Spleen (tissue), 7 donors: Measurements from ENCODE around the gene SNAPC2.

ENCODE experiments used
- POLR2A ChIP-seq, 3 donors: fragments of 450-650 bp; IDR thresholded peaks; one replicate each; pipeline ENCODE4 v1.5.1; 2017; ENCODE audit warnings: antibody characterized with exemption in 3 of 3, mild to moderate bottlenecking in 1 of 3
- POLR2AphosphoS5 ChIP-seq, 3 donors: sonication (generic); formaldehyde crosslinking; IDR thresholded peaks; one replicate each; pipeline ENCODE4 v1.5.1; 2017; ENCODE audit warnings: antibody characterized with exemption in 3 of 3
- TF ChIP-seq, protein P1 (sequence below), 11 experiments: fragments of 200-600 bp in 7 of 11; fragments of 450-650 bp in 4 of 11; sonication (generic) in 4 of 11; IDR thresholded peaks in 8 of 11; conservative IDR thresholded peaks in 3 of 11; 1 replicate in 7 of 11; 2 replicates in 4 of 11; pipeline versions ENCODE4 v1.4.0 to v1.8.0; 2016 to 2021; ENCODE audit warnings: antibody characterized with exemption in 11 of 11, inconsistent platforms in 4 of 11, mild to moderate bottlenecking in 1 of 11
- donor health status: DM: no; HTN: no; CAD: no; lungs with moderate emphysema.
- donor health status: DM: no; HTN: no; CAD: no.
- donor health status: DM: no; HTN: no; CAD: no.

- TF ChIP-seq POLR2A (IDR thresholded peaks at IDR 0.05) (no peak), POLR2AphosphoS5 (IDR thresholded peaks at IDR 0.05) (peak in 2 of 3 donors; percentile 58 to 65)
- TF ChIP-seq, protein P1, sequence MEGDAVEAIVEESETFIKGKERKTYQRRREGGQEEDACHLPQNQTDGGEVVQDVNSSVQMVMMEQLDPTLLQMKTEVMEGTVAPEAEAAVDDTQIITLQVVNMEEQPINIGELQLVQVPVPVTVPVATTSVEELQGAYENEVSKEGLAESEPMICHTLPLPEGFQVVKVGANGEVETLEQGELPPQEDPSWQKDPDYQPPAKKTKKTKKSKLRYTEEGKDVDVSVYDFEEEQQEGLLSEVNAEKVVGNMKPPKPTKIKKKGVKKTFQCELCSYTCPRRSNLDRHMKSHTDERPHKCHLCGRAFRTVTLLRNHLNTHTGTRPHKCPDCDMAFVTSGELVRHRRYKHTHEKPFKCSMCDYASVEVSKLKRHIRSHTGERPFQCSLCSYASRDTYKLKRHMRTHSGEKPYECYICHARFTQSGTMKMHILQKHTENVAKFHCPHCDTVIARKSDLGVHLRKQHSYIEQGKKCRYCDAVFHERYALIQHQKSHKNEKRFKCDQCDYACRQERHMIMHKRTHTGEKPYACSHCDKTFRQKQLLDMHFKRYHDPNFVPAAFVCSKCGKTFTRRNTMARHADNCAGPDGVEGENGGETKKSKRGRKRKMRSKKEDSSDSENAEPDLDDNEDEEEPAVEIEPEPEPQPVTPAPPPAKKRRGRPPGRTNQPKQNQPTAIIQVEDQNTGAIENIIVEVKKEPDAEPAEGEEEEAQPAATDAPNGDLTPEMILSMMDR (IDR thresholded peaks at IDR 0.05 in 8 of 11, conservative IDR thresholded peaks at IDR 0.05 in 3 of 11), result no peak
Measured at GRCh38 chr19:7926021-7926726, 6.0 kb downstream of the SNAPC2 start, which contains the start of gene CTXN1.
